ENCODE measurements around the gene APLP1. TPM values are rescaled to one million over a fixed set of nuclear protein-coding genes. Genes with fewer than 3 reads are reported as not detected.
A peak's percentile ranks its signal among the peaks of the same experiment; 100 is the strongest.
"Not testable (repeated sequence)": the region's sequence is repeated elsewhere in the genome, so short reads cannot be mapped to it uniquely, and the experiment has no call there.

APLP1 gene
- 179 TPM for total RNA-seq

- DNase-seq = peak; percentile 82
Measured at GRCh38 chr19:35868172-35868822, at the start of gene APLP1. Gene APLP1, plus strand, starts transcription at chr19:35868574. Its CDS starts 63 bp downstream, at chr19:35868637.

- no peak for DNase-seq
Measured at GRCh38 chr19:35822579-35822978, 45.8 kb upstream of the APLP1 start.

GRCh38 chr19:35824150-35824549 is 44.2 kb upstream of the APLP1 start:
- no peak for DNase-seq

GRCh38 chr19:35828692-35829301 is 39.6 kb upstream of the APLP1 start:
- DNase-seq = no peak

GRCh38 chr19:35830986-35831385 is 37.4 kb upstream of the APLP1 start:
- no peak for DNase-seq

GRCh38 chr19:35832054-35832453 is 36.3 kb upstream of the APLP1 start:
- DNase-seq = no peak

- no peak for DNase-seq
Measured at GRCh38 chr19:35833972-35834371, 34.4 kb upstream of the APLP1 start.

- DNase-seq = not testable (repeated sequence)
Measured at GRCh38 chr19:35836096-35836495, 32.3 kb upstream of the APLP1 start.

- no peak for DNase-seq
Measured at GRCh38 chr19:35841961-35842595, 26.3 kb upstream of the APLP1 start.

- no peak for DNase-seq
Measured at GRCh38 chr19:35842666-35843272, 25.6 kb upstream of the APLP1 start.

GRCh38 chr19:35843676-35844481 is 24.5 kb upstream of the APLP1 start:
- no peak for DNase-seq

- no peak for DNase-seq
Measured at GRCh38 chr19:35844482-35845214, 23.7 kb upstream of the APLP1 start.

- no peak for DNase-seq
Measured at GRCh38 chr19:35845215-35846037, 22.9 kb upstream of the APLP1 start.

- DNase-seq = no peak
Measured at GRCh38 chr19:35846038-35846668, 22.2 kb upstream of the APLP1 start.

- DNase-seq = no peak
Measured at GRCh38 chr19:35847911-35848310, 20.5 kb upstream of the APLP1 start.

GRCh38 chr19:35848486-35848885 is 19.9 kb upstream of the APLP1 start:
- no peak for DNase-seq

GRCh38 chr19:35848919-35849505 is 19.4 kb upstream of the APLP1 start:
- no peak for DNase-seq

- no peak for DNase-seq
Measured at GRCh38 chr19:35851213-35852028, 17.0 kb upstream of the APLP1 start.

Measured in occipital lobe (tissue), 2 donors.